OCI-LY7 (cell line): ENCODE data around the gene TMPRSS6. TPM values are rescaled to one million over a fixed set of nuclear protein-coding genes. Genes with fewer than 3 reads are reported as not detected.

Source experiments
- BruUV-seq: library from RNA; stranded (reverse); fragments of 400-500 nt; replicated peaks from 2 replicates; lab custom pipeline; 2021; lab: Mats Ljungman, UMichigan
- CTCF ChIA-PET: fragments of 300-600 bp; sonication (Branson Sonifier 250); formaldehyde crosslinking; loops from one replicate; lab custom pipeline; 2022; ENCODE audit warnings: antibody characterized with exemption; ENCODE audit not compliant: unreplicated experiment; lab: Charles Lee
- POLR2A ChIA-PET: fragments of 300-600 bp; sonication (Branson Sonifier 250); formaldehyde crosslinking; loops from one replicate; lab custom pipeline; 2022; ENCODE audit warnings: antibody characterized with exemption; lab: Charles Lee
- DNase-seq: peaks from one replicate; pipeline ENCODE4 v3.0.0-alpha.2; 2015; ENCODE audit warnings: low spot score
- H2AFZ ChIP-seq: fragments of 200-600 bp; sonication (generic), shearing (Covaris generic); 2 replicates; pipeline ENCODE4 v1.6.1; 2014; ENCODE audit warnings: mild to moderate bottlenecking, antibody characterized with exemption, low read length, moderate library complexity
- H3K27ac ChIP-seq: fragments of 200-600 bp; sonication (generic); 2 replicates; pipeline ENCODE4 v1.5.1; 2014; ENCODE audit warnings: mixed run types, low read depth, mild to moderate bottlenecking, moderate library complexity, low read length, inconsistent platforms; ENCODE audit not compliant: poor library complexity, severe bottlenecking
- H3K36me3 ChIP-seq: fragments of 200-600 bp; sonication (generic); 2 replicates; pipeline ENCODE4 v1.6.1; 2014; ENCODE audit warnings: mild to moderate bottlenecking, antibody characterized with exemption, low read length, moderate library complexity, mixed read lengths; ENCODE audit not compliant: insufficient read depth
- H3K4me1 ChIP-seq: fragments of 200-600 bp; sonication (generic); 2 replicates; pipeline ENCODE4 v1.5.1; 2014; ENCODE audit warnings: mild to moderate bottlenecking, low read length; ENCODE audit not compliant: insufficient read depth, poor library complexity, severe bottlenecking
- H3K4me2 ChIP-seq: fragments of 200-600 bp; sonication (generic); 2 replicates; pipeline ENCODE4 v1.6.1; 2014; ENCODE audit warnings: mild to moderate bottlenecking, low read length
- H3K4me3 ChIP-seq: fragments of 200-600 bp; sonication (generic); 2 replicates; pipeline ENCODE4 v1.5.1; 2014; ENCODE audit warnings: mild to moderate bottlenecking, low read depth, low read length; ENCODE audit not compliant: poor library complexity, severe bottlenecking
- H3K79me2 ChIP-seq: fragments of 200-600 bp; sonication (generic); 2 replicates; pipeline ENCODE4 v1.6.1; 2016; ENCODE audit warnings: low read depth, mild to moderate bottlenecking, low read length, moderate library complexity, mixed read lengths; ENCODE audit not compliant: insufficient read depth
- H3K9me2 ChIP-seq: fragments of 200-600 bp; sonication (generic); 2 replicates; pipeline ENCODE4 v1.6.1; 2016; ENCODE audit warnings: mild to moderate bottlenecking, low read length, mixed read lengths; ENCODE audit not compliant: insufficient read depth
- H3K9me3 ChIP-seq: fragments of 200-600 bp; sonication (generic); 2 replicates; pipeline ENCODE4 v1.6.1; 2014; ENCODE audit warnings: mild to moderate bottlenecking, mixed run types, low read length, mixed read lengths
- H4K20me1 ChIP-seq: fragments of 200-600 bp; sonication (generic); 2 replicates; pipeline ENCODE4 v1.6.1; 2014; ENCODE audit warnings: mild to moderate bottlenecking, antibody characterized with exemption, low read length, moderate library complexity, mixed read lengths; ENCODE audit not compliant: insufficient read depth
- CTCF ChIP-seq: fragments of 200-600 bp; sonication (generic); conservative IDR thresholded peaks from 2 replicates; pipeline ENCODE4 v1.5.1; 2014; ENCODE audit warnings: mild to moderate bottlenecking, antibody characterized with exemption, low read length, moderate library complexity, mixed read lengths
- EZH2phosphoT487 ChIP-seq: fragments of 200-600 bp; sonication (generic); IDR thresholded peaks from 2 replicates; pipeline ENCODE4 v1.6.1; 2018; ENCODE audit warnings: low read depth, borderline replicate concordance, mild to moderate bottlenecking, mixed run types, antibody characterized with exemption, low read length, moderate library complexity, mixed read lengths
- intact Hi-C: fragments of 100-400 bp; cut with micrococcal nuclease; formaldehyde crosslinking; loops from one replicate; pipeline ENCODE4 v1.10.0; 2022; ENCODE audit not compliant: unreplicated experiment
- total RNA-seq, 2 experiments: library from RNA; depleted of rRNA in 1 of 2; stranded (reverse); fragments of >200 nt in 1 of 2; shearing (Covaris generic) in 1 of 2; gene quantifications; 2 replicates each; pipeline ENCODE4 v1.2.3, GENCODE V29; 2014 to 2022

TMPRSS6 gene
- total RNA-seq, 2 experiments from 2014 or later, result not detected

GRCh38 chr22:37103151-37103550 is 6.4 kb downstream of the TMPRSS6 start:
- Histone ChIP-seq H3K9me2 (no peaks in the 10 kb centered on the region), H3K9me3 (no peaks in the 10 kb centered on the region), H3K4me1 (no peaks in the 10 kb centered on the region), H3K27ac (no peak overlapping the region), H3K36me3 (no peaks in the 10 kb centered on the region), H3K4me2 (no peak overlapping the region), H3K4me3 (no peak overlapping the region), H3K79me2 (no peaks in the 10 kb centered on the region), H4K20me1 (0 out of 2 replicates have a peak, but pooled peaks cover 3% of the 10 kb centered on the region), H2AFZ (no peak overlapping the region)
- no TSS peak for BruUV-seq
- TF ChIP-seq CTCF (no peak), EZH2phosphoT487 (no peak)
- no peak for DNase-seq
- CTCF ChIA-PET, result no interaction called here
- intact Hi-C loops, result no loop called here
- POLR2A ChIA-PET, result no interaction called here

- Histone ChIP-seq H3K9me2 (no peaks in the 10 kb centered on the region), H3K79me2 (no peaks in the 10 kb centered on the region), H3K9me3 (no peaks in the 10 kb centered on the region), H3K4me2 (no peak overlapping the region), H3K27ac (no peak overlapping the region), H3K36me3 (no peaks in the 10 kb centered on the region), H3K4me1 (no peaks in the 10 kb centered on the region), H4K20me1 (0 out of 2 replicates have a peak, but pooled peaks cover 3% of the 10 kb centered on the region), H2AFZ (no peak overlapping the region), H3K4me3 (no peak overlapping the region)
- intact Hi-C loops, result no loop called here
- POLR2A ChIA-PET, result no interaction called here
- CTCF ChIA-PET, result no interaction called here
- no peak for DNase-seq
- TF ChIP-seq CTCF, result no peak
- no peak for TF ChIP-seq EZH2phosphoT487
- BruUV-seq, result no TSS peak
Observed at GRCh38 chr22:37101311-37102066, 8.0 kb downstream of the TMPRSS6 start.

- no peak for DNase-seq
- BruUV-seq, result no TSS peak
- no peak overlapping the region for H2AFZ ChIP-seq
- no peaks in the 10 kb centered on the region for H3K9me3 ChIP-seq
- ChIA-PET CTCF (no interaction called here), POLR2A (interaction anchor here (0.6 kb wide), 1 partner anchor 1156 kb away, joined by 4 read pairs; no protein-coding TSS in a partner anchor)
- no peaks in the 10 kb centered on the region for H3K4me1 ChIP-seq
- H3K27ac ChIP-seq, result no peak overlapping the region
- H4K20me1 ChIP-seq, result 0 out of 2 replicates have a peak, but pooled peaks cover 3% of the 10 kb centered on the region
- H3K4me3 ChIP-seq, result no peak overlapping the region
- TF ChIP-seq CTCF, result no peak
- TF ChIP-seq EZH2phosphoT487, result no peak
- no peaks in the 10 kb centered on the region for H3K79me2 ChIP-seq
- no peak overlapping the region for H3K4me2 ChIP-seq
- intact Hi-C loops, result no loop called here
- H3K36me3 ChIP-seq, result no peaks in the 10 kb centered on the region
- H3K9me2 ChIP-seq, result no peaks in the 10 kb centered on the region
Observed at GRCh38 chr22:37100589-37101127, 8.9 kb downstream of the TMPRSS6 start.
